ENCODE data around the gene DAB2IP.
"Not testable (repeated sequence)": the region's sequence is repeated elsewhere in the genome, so short reads cannot be mapped to it uniquely, and the experiment has no call there.

The DAB2IP gene

DNA sequence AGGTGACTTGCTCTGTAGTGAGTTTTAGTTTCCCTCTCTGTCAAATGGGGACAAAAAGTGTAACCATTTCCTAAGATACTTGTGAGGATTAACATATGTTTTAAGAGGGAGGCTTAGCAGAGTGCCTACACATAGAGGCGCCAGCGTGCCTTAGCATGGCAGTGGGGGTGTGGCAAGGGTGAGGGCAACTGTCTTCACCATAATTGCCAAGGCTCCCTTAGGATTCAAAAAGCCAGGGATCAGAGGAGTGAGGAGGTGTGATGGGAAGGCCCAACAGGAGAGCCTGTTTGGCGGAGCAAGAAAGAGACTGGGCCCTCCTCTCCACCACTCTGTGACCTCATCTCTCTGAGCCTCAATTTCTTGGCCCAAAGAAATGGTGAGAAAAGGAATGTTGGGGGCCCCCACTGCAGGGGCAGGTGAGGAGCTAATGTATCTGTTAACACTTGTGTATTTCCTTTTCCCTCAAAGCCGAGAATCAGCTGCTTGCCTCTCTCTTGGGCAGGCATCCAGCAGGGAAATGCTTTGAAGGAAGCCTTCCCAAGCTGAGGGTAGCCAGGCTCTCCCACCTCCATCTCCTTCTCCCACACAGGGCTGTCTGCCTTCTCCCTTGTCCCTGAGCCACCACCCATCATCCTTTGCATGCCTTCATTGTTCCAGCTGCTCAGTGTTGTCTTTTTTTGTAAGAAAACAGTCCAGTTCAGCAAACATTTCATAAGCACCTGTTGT is 76.0 kb downstream of the DAB2IP start:
- no peak for DNase-seq (ENCODE audit: low read depth)

DNA sequence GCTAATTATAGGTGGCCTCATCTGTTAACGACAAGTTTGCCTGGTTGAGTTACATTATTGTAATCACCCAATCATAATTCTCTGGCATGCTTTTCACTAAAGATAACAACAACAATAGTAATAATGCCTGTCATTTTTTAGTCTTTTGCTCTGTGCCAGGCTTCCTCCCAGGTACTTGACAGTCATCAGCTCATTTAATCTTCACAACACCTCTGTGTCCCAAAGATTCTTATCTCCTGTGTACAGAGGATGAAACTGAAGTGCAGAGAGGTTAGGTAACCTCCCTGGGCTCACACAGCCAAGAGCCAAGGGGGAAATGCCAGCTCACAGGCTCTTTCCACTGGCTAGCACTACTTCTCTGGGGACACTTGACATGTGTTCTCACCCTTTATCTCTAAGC is 77.5 kb downstream of the DAB2IP start:
- no peak for DNase-seq (ENCODE audit: low read depth)

DNA sequence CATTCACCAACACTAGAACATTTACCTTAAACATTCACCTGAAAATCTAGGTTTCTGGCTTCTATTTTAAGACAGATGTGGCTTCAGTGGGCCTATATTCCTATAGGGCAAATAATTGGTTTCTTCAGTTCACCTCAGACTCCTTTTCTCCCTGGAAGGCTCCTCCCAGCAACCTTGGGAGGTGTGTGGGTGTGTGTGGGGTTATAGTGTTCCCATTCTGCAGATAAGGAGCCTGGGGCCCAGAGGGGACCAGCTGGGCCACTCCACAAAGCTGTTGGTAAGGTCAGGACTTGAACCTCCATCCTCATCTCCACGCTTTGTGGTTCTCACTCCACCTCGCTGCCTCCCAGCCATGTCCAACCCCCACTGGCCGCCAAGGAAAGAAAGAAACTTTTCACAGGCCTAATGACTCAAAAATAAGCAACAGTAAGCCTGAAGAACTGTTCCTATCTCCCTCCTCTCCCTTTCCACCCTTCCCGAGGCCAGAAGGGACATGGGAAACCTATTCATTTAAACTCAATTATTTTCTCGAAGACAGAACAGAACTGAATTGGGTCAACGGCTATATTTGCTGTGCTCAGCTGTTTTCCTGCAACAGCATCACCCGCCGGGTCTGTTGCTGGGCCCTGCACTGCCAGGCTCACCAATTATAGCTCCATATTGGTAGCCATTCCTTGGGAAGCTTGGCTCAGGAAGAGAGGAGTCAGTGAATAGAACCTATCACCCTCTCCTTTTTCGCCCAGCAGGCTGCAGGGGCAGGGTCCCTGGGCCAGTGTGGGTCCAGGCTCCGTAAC is 78.5 kb downstream of the DAB2IP start:
- DNase-seq (ENCODE audit: low read depth), result no peak

DNA sequence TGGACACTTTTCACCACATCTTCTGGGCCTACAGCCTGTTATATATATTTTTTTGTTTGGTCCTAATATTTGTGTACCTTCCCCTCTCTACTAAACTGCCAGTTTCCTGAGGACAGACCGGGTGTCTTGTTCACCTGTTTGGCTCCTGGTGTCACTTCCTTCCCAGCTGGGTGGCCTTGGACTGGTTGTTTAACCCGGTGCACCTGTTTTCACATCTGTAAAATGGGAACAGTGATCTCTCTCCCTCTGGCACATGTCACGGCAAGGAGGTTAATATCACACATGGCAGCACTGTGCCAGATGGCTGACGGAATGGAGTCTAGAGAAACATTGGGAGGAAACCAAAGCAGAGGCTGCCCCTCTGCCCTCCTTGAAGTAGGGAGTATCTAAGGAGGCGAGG is 79.7 kb downstream of the DAB2IP start:
- no peak for DNase-seq (ENCODE audit: low read depth)

DNA sequence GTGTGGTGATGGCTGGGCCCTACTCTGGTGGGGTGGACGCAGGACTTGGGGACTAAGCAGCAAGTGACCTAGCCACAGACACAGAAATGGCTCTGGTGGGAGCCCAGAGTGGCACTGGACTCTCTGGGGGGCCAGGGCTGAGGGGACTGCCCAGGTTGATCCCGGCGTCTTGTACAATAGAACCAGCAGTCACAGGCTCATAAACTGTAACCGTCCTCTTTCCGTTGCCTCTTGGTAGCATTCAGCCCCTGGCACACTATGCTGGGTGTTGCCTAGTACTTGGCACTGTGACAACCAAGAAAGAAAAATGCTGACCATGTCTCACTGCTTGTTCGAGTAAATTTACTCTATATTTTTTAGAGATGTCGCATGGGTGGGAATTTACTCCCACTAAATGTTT is 80.5 kb downstream of the DAB2IP start:
- DNase-seq (ENCODE audit: low read depth), result no peak

DNA sequence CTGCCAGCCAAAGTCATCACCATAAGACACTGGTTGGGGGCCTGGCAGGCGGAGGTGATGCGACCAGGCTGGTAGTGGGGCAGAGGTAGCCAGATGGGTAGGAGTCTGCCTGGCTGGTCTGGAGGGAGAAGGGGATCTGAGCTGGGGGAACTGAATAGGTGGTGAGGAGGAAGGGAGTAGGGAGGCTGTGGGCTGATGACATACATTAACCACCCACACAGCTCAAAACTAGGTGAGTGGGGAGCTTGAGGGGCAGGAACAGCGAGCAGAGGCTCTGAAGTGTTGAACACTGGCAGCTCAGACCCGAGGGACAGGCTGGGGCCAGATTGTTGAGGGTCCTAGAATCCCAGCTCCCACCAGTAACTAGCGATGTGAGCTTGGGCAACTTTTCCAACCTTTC is 81.0 kb downstream of the DAB2IP start:
- no peak for DNase-seq (ENCODE audit: low read depth)

DNA sequence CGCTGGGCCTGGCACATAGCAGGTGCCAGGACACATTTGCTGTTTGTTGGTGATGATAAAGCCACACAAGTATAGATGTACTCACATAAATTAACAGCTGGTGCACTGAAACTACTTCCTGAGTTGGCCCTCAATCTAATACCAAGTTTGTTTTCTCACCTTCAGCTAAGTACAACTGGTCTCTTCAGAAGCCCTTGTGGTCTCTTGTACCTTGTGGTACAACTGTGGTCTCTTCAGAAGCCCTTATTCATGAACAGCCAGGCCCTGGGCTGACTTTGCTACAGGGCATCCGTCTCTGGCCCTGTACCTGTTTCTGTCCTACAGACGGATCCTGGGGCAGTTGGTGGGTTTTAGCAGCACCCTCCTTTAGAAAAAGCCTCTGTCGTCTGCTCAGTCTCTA is 81.5 kb downstream of the DAB2IP start:
- no peak for DNase-seq (ENCODE audit: low read depth)

DNA sequence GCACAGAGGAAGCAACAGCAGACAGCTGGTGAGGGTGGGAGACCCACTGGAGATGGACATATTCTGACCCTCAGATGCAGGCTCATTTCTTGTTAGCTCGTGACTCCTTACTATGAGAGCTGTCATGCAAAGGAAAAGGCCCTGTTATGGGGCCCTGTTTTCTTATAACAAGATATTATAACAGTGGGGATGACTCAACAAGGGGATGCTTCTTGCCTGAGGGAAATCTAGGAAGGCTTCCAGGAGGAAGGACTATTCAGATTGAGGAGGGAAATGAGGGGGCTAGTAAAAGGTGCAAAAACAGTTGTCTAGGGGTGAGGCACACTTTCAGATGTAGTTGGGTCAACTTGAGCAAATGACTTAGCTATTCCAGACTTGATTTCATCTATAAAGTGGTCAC is 83.0 kb downstream of the DAB2IP start:
- no peak for DNase-seq (ENCODE audit: low read depth)

DNA sequence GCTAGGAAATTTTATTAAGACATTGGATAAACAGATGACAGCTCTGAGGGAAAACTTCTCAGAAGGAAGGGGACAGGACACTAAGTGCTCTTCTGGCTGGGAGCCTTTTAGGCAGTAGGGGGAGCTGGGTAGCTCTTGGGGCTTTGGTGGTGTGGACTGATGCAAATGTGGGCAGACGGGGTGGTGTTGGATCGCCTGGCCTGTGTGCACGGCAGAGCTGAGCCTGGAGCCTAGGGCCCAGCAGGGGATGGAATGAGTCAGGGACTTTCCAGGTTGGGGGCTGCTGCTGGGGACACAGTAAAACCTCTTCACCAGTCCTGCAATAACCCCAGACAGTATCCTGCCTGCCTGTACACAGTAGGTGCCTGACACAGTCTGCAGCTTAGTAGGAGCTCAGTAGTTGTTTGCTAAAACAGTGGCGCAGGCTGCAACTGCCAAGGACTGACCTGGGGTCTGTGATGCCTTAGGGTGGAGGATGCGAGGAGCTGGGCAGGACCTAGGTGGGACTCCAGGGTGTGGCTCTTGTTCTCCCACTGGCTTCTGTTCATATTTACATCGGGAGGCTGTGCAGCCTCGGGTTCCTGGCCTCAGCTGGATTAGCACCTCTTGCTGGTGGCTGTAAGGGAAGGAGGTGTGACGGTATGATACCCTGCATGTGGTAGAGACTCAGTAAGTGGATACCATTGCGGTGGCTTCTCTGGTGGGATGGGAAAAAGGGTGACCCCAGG is 83.8 kb downstream of the DAB2IP start:
- no peak for DNase-seq (ENCODE audit: low read depth)

DNA sequence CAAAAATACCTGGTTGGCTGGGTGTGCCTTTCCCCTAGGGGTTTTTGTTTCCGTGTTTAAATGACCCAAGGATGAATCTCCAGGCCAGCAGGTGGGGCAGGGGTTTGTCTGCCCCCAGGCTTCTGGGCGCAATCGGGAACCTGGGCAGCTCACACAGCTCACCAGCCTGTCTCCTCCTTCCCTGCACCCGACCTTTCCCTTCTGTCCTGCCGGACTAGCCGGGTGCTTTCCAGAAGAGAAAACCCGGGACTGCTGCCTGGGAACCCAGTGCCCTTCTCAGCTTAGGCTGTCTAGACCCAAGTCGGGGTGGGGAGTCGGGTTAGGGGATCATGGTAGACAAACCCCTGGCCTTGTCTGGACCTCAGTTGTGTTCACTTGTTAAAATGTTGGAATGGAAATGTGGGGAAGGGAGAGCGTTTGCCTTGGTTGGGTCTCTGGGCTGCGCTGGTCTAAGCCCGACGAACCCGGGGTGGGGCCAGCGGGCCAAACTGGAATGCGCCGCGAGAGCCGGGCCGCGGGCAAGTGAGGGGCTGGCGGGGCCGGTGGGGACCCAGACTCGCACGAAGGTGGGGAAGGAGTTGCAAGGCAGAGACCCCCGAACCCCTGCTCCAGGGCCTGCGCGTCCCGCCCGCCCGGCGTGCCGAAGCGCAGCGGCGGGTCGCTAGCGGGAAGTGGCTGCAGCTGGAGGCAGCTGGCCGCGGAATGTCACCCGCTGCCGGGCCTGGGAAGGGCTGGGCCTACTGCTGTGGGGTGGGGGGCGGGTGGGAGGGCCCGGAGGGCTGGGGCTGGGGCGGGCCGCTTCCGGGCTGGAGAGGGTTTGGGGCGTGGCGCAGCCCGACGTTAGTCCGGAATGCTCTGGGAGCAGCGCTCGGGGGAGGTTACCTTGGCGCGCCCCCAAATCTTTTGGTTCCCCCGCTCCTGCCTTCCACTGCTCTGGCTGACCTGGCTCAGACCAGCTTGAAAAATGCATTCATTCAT is 84.6 kb downstream of the DAB2IP start:
- DNase-seq (ENCODE audit: low read depth), result no peak

DNA sequence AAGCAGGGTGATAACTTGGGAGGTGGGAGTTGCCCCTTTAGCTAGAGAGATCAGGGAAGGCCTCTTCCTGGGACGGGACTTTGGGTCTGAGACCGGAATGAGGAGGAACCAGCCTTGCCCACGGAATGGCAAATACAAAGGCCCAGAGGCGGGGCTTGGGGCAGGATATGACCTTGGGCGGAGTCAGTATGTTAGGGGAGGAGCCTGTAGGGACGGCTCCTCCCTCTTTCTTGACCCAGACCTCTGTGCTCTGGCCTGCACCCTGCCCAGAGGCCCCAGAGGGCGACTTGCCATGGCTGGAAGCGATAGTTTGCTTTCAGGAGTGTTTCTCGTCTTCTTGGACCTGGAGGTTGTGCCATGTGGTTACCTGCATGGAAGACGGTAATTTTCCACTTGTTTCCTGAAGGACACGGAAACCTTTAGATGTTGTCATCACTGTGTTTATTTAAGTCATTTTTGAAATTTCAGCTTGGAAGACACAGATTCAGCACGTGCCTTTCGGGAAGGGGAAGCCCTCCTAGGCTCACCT is 85.6 kb downstream of the DAB2IP start:
- DNase-seq (ENCODE audit: low read depth), result no peak

DNA sequence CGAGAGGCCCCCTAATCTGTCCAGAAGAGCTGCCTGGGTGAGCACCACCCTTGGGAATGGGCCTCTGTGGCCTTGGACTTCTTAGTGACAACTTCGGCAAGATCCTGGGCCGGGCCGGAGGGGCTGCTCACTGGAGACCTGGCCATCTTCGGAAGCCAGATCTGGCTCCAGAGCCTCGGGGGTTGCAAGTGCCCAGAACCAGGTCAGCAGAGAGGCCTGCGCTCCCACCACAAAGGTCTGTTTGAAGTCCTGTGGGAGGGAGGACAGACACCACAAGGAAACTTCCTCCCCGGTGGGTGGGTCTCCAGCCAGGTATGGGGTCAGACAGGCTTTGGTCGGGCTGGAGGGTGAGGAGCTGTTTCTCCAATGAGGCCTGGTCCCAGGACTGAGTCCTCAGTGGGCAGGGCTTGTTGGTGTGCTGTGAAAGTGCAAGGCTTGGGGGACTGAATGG is 86.1 kb downstream of the DAB2IP start:
- DNase-seq (ENCODE audit: low read depth), result no peak

DNA sequence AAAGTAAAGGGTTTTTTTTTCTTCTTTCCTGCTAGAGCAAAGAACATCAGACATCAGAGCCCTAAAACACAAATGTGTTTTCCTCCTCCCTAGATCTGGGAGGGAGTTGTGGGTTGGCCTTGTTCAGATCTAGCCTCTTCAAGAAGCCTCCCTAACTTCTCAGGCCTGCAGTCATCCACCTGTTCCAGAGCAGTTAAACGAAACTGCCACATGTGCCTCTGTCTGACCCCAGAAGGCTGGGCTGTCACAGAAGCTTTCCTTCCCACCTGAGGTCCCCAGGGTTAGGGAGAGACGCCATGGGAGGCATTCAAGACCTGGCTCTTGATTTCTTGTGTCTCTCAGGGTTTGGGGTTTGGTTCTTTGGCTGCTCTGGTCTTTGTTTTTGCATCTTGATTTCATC is 87.0 kb downstream of the DAB2IP start:
- no peak for DNase-seq (ENCODE audit: low read depth)

DNA sequence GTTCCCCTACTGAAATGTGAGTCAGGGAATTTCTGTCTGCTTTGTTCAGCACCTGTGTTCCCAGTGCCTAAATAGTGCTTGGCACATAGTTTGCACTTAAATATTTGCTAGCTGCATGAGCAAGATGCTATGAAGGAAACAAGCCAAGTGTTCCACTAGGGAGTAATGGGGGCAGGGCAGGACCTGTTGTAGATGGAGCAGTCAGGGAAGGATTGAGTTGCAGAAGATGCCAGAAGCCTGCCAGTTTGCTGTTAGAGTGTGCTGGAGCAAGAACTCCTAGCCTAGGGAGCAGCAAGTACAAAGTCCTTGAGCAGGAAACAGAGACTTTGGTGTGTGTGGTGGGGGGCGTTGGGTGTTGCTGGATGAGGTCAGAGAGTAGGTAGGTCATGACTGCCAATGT is 87.5 kb downstream of the DAB2IP start:
- DNase-seq (ENCODE audit: low read depth), result no peak

DNA sequence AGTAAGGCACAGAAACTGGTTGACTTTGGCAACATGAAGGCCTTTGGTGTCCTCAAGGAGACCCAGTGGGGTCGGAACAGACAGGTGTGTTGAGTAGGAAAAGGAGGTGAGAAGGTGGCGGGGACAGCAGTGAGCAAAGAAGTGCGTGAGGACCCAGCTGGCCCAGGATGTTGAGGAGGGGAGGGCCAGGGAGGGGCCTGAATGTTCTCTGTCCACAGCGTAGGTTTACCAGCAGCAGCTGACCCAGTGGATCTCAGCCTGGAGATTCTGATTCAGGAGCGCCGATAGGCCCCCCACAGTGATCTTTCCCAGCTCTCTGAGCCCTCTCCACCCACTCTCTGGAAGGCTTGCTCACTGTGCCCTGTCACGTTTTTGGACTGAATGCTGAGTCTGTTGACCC is 88.5 kb downstream of the DAB2IP start:
- DNase-seq (ENCODE audit: low read depth), result no peak

DNA sequence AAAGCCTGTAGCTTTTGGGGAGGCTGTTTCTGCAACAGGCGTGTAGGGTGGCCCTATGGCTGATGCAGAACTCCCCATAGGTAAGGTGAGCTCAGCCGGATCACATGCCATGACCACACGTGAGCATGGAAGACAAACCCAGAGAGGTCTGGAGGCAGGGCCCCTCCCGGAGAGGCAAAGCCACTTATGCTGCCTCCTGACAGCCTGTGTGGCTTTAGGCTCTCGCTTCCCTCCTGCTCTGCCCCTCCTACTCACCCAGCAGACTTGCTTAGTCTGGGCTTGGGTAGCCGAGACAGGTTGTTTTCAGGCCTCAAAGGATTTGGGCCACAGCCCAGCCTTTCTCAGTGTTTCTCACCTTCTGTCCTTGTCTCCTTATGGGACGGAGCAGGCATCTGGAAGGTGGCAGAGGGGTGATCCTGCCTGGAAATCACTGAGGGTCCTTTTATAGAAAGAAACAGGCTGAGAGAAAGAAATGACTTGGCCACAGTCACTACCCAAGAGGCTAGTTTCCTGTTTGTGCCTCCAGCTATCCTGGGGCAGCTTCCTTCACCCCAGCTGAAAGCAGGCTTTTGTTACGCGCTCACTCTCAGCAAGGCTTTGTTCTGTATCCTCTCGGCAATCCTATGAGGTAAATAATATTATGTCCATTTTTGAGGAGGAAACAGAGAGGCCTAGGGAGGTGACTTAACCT is 89.9 kb downstream of the DAB2IP start:
- no peak for DNase-seq (ENCODE audit: low read depth)

DNA sequence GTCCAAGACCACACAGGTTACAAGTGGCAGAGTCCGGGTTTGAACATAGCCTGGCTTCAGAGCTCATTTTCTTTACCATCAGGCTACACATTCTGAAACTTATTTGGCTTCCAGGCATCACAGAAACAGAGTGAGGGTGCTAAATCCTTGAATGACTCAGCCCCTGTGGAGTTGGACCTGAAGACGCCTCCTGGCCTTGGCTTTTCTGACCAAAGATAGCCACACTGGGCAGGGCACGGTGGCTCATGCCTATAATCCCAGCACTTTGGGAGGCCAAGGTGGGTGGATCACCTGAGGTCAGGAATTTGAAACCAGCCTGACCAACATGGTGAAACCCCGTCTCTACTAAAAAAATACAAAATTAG is 90.5 kb downstream of the DAB2IP start:
- not testable (repeated sequence) for DNase-seq (ENCODE audit: low read depth)

DNA sequence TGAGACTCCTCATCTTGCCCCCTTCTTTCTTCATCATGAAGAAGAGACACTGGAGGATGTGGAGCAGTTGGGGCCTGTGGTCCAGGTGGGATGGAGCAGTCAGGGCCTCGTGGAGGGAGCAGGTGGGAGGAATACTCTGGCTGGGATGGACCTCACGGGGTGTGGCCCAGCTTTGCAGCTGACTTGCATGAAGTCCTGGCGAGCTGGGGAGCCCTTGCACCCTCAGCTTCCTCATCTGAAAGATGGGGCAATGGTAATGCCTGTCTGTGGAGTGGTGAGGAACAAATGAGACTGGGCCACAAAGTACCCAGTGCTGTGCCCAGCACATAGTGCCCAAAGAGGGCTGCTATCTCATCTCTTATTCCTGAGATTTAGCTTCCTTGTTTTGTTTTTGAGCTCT is 91.5 kb downstream of the DAB2IP start:
- DNase-seq (ENCODE audit: low read depth), result no peak

DNA sequence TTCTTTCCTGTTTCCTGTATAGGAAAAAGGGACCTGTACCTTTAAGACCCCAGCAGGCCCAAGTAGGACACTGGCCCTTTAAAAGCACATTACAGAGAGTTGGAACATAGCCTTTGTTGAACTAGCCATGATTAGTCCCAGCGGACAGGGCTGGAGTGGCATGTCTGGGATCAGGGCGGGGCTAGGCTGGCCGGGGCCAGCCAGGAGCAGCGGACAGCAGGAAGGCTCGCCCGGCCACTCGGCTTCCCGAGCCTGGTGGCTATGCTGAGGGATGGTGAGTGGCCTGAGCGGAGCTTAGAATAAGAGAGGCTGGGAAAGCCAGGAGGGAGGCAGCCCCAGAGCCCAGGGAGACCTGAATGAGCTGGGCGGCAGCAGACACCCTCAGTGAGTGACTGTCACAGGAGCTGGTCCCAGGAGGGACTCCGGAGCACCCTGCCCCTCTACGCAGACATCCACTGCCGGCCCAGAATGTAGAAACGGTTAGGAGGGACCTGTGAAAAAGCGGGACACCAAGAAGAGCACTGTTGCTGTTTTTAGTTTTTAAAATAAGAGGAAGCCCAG is 92.1 kb downstream of the DAB2IP start:
- DNase-seq (ENCODE audit: low read depth), result no peak

DNA sequence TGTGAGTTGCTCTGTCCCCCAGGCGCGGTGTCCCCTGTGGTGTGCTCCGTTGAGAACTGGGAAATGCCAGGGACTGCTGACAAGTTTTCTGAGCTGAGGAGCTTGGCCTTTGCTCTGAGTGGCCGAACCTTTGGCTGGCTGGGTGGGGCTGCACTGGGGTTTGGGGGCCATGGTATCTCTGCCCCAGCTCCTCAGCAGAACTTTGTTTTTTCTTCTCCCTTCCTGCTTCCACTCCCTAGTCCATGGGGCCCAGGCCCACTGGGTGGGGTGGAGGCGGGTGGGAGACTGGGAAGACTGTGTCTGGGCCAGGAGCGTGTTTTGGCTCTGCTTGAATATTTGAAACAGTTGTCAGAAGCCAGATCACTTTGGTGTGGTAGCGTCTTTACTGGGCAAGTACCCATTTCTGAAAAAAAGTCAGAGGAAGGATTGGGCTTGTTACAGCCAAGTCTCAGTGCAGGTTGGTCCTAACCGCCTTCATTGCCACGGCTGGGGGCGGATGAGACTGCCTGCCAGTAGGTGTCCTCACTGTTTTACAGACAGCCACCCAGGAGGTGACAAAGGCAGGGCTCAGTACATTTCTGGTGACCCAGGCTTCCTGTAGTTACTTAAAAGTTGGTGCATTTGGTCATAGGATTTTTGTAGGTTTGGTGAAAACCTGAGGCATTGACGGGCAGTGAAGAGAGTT is 92.7 kb downstream of the DAB2IP start:
- no peak for DNase-seq (ENCODE audit: low read depth)
